AG04449 (cell line): ENCODE results near the gene PRKAG2.

Experiments used
- CTCF ChIA-PET: fragments of 350-600 bp; formaldehyde crosslinking; extraction: SDS; loops from one replicate; lab custom pipeline; 2021; ENCODE audit warnings: antibody characterized with exemption; lab: Yijun Ruan, JAX
- POLR2A ChIA-PET: fragments of 400-600, 350-600 bp; formaldehyde crosslinking; extraction: SDS; loops from one replicate; lab custom pipeline; 2020; ENCODE audit warnings: antibody characterized with exemption, inconsistent platforms; lab: Yijun Ruan, JAX
- DNase-seq: peaks from one replicate; pipeline ENCODE4 v3.0.0-alpha.2; 2010; ENCODE audit warnings: low read depth, low spot score
- H3K4me3 ChIP-seq: 2 replicates; pipeline ENCODE4 v1.5.1; 2011; ENCODE audit warnings: low read depth, mild to moderate bottlenecking, control low read depth, low read length
- TF ChIP-seq, protein P1 (sequence below): IDR thresholded peaks from one replicate; pipeline ENCODE4 v1.5.1; 2011; ENCODE audit warnings: mild to moderate bottlenecking, moderate library complexity, low read length, control low read depth, inconsistent platforms; ENCODE audit not compliant: insufficient read depth; ENCODE audit errors: missing control alignments

PRKAG2 gene

DNA sequence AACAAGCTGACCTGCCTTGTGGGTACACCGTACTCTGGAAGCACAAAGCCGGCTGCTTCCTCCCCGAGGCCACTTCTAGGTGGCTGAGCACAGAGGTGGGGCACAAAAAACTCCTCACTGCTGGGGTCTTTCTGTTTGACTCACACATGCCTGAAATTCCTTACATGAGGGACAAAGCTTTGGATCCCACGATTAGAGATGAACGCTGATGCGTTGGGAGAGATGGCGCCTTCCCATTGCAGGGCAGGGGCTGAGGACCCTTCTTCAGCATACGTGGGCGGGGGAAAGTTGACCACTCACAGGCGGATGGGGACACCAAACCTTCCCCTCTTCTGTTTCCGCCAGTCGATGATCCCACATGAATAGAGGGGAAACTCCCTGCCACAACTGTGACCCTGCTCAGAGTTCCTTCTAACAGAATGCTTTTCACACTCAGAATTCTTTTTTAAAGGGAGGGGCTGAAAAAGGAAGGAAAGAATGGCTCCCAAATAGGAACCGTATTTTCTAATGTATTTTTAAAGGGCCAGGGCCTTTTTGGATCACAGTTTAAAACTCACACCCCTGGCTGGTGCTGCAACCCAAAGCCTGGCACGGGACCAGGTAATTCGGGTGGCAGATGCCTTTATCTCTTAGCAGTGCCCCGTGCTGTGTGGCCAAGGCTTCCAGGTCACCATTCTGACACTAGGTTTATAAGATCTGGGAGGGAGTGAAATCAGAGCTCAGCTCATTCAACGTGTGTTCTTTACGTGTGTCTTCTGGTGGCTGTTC lies 134.0 kb downstream of the PRKAG2 start:
- ChIA-PET CTCF (interaction anchor here (1.1 to 13.9 kb wide), 2 partner anchors 10 to 14 kb away, joined by 4 to 113 read pairs; no protein-coding TSS in a partner anchor), POLR2A (no interaction called here)
- no peak overlapping the region for H3K4me3 ChIP-seq
- no peak for DNase-seq
- TF ChIP-seq, protein P1, sequence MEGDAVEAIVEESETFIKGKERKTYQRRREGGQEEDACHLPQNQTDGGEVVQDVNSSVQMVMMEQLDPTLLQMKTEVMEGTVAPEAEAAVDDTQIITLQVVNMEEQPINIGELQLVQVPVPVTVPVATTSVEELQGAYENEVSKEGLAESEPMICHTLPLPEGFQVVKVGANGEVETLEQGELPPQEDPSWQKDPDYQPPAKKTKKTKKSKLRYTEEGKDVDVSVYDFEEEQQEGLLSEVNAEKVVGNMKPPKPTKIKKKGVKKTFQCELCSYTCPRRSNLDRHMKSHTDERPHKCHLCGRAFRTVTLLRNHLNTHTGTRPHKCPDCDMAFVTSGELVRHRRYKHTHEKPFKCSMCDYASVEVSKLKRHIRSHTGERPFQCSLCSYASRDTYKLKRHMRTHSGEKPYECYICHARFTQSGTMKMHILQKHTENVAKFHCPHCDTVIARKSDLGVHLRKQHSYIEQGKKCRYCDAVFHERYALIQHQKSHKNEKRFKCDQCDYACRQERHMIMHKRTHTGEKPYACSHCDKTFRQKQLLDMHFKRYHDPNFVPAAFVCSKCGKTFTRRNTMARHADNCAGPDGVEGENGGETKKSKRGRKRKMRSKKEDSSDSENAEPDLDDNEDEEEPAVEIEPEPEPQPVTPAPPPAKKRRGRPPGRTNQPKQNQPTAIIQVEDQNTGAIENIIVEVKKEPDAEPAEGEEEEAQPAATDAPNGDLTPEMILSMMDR: no peak

DNA sequence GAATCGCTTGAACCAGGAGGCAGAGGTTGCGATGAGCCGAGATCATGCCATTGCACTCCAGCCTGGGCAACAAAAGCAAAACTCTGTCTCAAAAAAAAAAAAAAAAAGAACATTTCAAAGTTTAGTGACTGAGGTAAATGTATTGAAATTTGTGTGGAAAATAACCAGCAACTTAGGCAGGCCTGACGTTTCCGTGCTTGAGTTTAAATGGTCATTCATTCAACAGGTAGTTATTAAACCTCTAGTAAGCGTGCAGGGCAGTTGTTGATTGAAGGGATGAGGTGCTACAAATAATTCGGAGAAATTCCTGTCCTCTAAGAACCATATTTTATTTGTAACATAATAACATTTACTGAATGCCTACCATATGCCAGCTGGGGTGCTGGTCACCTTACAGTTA lies 135.3 kb downstream of the PRKAG2 start:
- ChIA-PET POLR2A (no interaction called here), CTCF (interaction anchor here (1.4 to 13.9 kb wide), 2 partner anchors 15 to 183 kb away, joined by 3 to 113 read pairs; no protein-coding TSS in a partner anchor)
- no peak for DNase-seq
- H3K4me3 ChIP-seq: no peak overlapping the region
- TF ChIP-seq, protein P1: no peak

DNA sequence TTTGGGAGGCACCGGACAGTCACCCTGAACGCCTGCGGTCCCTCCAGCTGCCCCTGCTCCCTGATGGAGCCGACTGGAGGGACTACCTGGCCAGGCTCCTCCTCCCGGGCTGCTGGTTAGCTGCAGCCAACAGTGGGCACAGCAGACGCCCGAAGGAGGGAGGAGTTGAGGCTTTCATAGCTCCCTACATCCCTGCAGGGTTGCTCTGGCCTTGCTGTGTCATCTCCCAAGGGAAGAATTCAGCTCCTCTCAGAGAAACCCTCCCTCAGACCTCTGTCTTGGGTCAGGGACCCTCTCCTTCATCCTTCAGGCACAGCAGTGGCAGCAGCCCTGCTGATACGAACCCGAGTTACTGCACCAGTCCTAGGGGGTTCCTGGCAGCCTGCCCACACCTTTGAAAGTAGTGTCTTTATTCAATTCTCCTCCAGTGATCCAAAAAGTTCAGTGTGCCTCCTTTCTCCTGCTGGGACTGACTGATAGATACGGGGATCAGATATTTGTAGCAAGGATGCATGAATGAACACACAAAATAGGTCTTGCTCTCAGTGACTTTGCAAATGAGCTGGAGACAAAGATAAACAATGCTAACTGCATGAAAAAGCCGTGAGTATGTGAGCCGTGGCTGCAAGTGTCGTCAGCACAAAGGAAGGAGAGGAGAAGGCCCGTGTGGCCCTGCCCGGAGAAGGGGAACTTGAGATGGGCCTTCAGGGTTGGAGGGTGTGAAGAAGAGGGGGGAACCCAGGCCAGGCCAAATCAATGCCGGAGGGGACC lies 136.6 kb downstream of the PRKAG2 start:
- no peak overlapping the region for H3K4me3 ChIP-seq
- ChIA-PET CTCF (interaction anchor here (0.8 to 13.9 kb wide), 6 partner anchors 17 to 182 kb away, joined by 3 to 113 read pairs (median 4); no protein-coding TSS in a partner anchor), POLR2A (no interaction called here)
- TF ChIP-seq, protein P1: no peak
- no peak for DNase-seq

DNA sequence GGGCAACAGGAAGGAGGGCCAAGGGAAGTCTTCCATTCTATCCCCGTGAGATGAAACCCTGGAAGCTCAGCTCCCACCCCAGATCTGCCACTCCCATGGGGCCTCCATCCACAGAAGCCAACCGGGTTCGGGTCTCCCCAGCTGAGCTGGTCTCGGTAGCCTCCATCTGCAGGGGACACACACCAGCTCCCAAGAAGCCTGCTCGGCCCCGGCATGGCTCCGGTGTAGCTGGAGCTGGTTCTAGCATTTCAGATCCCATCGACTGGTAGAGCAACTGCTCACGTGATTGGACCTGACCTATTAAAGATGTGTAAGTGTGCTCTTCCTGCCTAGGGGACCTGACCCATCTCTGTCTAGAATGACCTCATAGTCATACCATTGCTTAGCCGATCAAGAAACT lies 138.0 kb downstream of the PRKAG2 start:
- CTCF ChIA-PET: interaction anchor here (1.2 to 13.9 kb wide), 2 partner anchors 18 to 167 kb away, joined by 4 to 113 read pairs; no protein-coding TSS in a partner anchor

DNA sequence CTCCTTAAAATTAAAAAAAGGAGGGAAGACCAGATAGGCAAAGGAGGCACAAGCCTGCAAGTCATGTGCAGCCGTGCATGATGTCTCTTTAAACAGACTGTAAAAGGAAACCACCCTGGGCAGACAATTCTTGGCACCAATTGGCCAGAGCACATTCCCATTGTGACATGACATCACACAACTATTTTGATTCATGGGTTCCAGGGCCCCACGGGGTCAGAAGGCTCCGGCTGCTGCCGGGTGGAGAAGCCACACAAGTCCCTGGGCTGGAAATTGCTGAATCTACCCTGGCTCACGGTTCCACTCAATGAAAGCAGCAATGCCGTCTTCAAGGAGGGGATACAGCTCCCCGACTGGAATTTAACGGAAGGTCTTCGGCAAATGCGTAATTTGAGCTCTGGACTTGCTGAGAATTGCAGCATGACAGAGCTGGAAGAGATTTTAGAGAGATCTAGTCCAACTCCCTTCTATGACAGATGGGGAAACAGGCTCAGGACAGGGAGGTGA lies 140.5 kb downstream of the PRKAG2 start:
- TF ChIP-seq, protein P1: peak; percentile 54
- POLR2A ChIA-PET: interaction anchor here (1.0 to 1.7 kb wide), 3 partner anchors 9 to 217 kb away, joined by 3 to 7 read pairs (median 3); partner anchors contain the start of gene RHEB
- DNase-seq: peak; percentile 87
- peak overlapping the region; percentile 55 for H3K4me3 ChIP-seq
- CTCF ChIA-PET: interaction anchor here (0.6 to 3.3 kb wide), 18 partner anchors 8 to 390 kb away, joined by 3 to 27 read pairs (median 6); no protein-coding TSS in a partner anchor

More for the DNA sequence above, 138.0 kb downstream of the PRKAG2 start:
- no peak overlapping the region for H3K4me3 ChIP-seq
- no peak for DNase-seq
- TF ChIP-seq, protein P1: no peak
- POLR2A ChIA-PET: no interaction called here
